Activated CD4-positive, alpha-beta T cell treated with anti-CD3 and anti-CD28 coated beads, Interleukin-2, Interleukin-4, amounts not matched to agents 100 ng/mL and 50 ng/mL, durations not matched to agents 16 hours and 8 hours (primary cell): ENCODE measurements around the gene KRTAP1-1.
"Not testable (repeated sequence)": the region's sequence is repeated elsewhere in the genome, so short reads cannot be mapped to it uniquely, and the experiment has no call there.

Experiments
- DNase-seq: peaks from one replicate; pipeline ENCODE4 v3.0.0-alpha.2; 2020; ENCODE audit warnings: low spot score

KRTAP1-1 gene

GRCh38 chr17:41055130-41055529 is 13.9 kb upstream of the KRTAP1-1 start, which contains the start of gene KRTAP2-2:
Gene KRTAP2-2, minus strand, starts transcription at chr17:41055230. Its CDS starts 19 bp downstream, at chr17:41055211.
- DNase-seq = not testable (repeated sequence)

GRCh38 chr17:41054556-41054955 is 13.3 kb upstream of the KRTAP1-1 start:
- not testable (repeated sequence) for DNase-seq

GRCh38 chr17:41054025-41054424 is 12.8 kb upstream of the KRTAP1-1 start:
- DNase-seq = no peak

GRCh38 chr17:41052566-41052965 is 11.3 kb upstream of the KRTAP1-1 start:
- no peak for DNase-seq

- no peak for DNase-seq
These were observed 7.9 kb upstream of the KRTAP1-1 start for GRCh38 chr17:41049110-41049509.

GRCh38 chr17:41048441-41048840 is 7.2 kb upstream of the KRTAP1-1 start:
- no peak for DNase-seq

GRCh38 chr17:41046735-41047465 is 5.7 kb upstream of the KRTAP1-1 start, which contains the start of gene KRTAP2-1:
Gene KRTAP2-1, minus strand, starts transcription at chr17:41047316. Its CDS starts 49 bp downstream, at chr17:41047267.
- not testable (repeated sequence) for DNase-seq

GRCh38 chr17:41042953-41043352 is 1.7 kb upstream of the KRTAP1-1 start:
- no peak for DNase-seq

GRCh38 chr17:41037853-41038350 is 3.3 kb downstream of the KRTAP1-1 start:
- DNase-seq = no peak

- DNase-seq = not testable (repeated sequence)
These were observed 6.8 kb downstream of the KRTAP1-1 start, which contains the start of gene KRTAP1-3 for GRCh38 chr17:41034346-41034935. Gene KRTAP1-3, minus strand, starts transcription at chr17:41034874. Its CDS starts 53 bp downstream, at chr17:41034821.

- DNase-seq = no peak
These were observed 11.5 kb downstream of the KRTAP1-1 start, which contains the start of gene KRTAP1-4 for GRCh38 chr17:41029633-41030245. Gene KRTAP1-4, minus strand, starts transcription at chr17:41030195. Its CDS starts 117 bp downstream, at chr17:41030078.

- no peak for DNase-seq
These were observed 14.4 kb downstream of the KRTAP1-1 start, which contains the start of gene KRTAP1-5 for GRCh38 chr17:41026715-41027471. Gene KRTAP1-5, minus strand, starts transcription at chr17:41027208. Its CDS starts 53 bp downstream, at chr17:41027155.

- DNase-seq = no peak
These were observed 16.6 kb downstream of the KRTAP1-1 start for GRCh38 chr17:41024697-41025096.

- no peak for DNase-seq
These were observed 20.9 kb downstream of the KRTAP1-1 start for GRCh38 chr17:41020336-41020735.

- no peak for DNase-seq
These were observed 21.8 kb downstream of the KRTAP1-1 start for GRCh38 chr17:41019415-41019814.

- DNase-seq = no peak
These were observed 22.7 kb downstream of the KRTAP1-1 start for GRCh38 chr17:41018541-41018940.

- no peak for DNase-seq
These were observed 24.6 kb downstream of the KRTAP1-1 start for GRCh38 chr17:41016578-41017215.

- no peak for DNase-seq
These were observed 25.8 kb downstream of the KRTAP1-1 start for GRCh38 chr17:41015454-41015853.

- DNase-seq = no peak
These were observed 27.6 kb downstream of the KRTAP1-1 start for GRCh38 chr17:41013606-41014005.

- DNase-seq = no peak
These were observed 28.1 kb downstream of the KRTAP1-1 start for GRCh38 chr17:41013181-41013580.
